ENCODE results near the gene MBD3. TPM values are rescaled to one million over a fixed set of nuclear protein-coding genes. Genes with fewer than 3 reads are reported as not detected.
A peak's percentile ranks its signal among the peaks of the same experiment; 100 is the strongest.

MBD3 gene
- total and polyA plus RNA-seq, 2 experiments from 2014 or later: 27.6 to 118 TPM

DNA sequence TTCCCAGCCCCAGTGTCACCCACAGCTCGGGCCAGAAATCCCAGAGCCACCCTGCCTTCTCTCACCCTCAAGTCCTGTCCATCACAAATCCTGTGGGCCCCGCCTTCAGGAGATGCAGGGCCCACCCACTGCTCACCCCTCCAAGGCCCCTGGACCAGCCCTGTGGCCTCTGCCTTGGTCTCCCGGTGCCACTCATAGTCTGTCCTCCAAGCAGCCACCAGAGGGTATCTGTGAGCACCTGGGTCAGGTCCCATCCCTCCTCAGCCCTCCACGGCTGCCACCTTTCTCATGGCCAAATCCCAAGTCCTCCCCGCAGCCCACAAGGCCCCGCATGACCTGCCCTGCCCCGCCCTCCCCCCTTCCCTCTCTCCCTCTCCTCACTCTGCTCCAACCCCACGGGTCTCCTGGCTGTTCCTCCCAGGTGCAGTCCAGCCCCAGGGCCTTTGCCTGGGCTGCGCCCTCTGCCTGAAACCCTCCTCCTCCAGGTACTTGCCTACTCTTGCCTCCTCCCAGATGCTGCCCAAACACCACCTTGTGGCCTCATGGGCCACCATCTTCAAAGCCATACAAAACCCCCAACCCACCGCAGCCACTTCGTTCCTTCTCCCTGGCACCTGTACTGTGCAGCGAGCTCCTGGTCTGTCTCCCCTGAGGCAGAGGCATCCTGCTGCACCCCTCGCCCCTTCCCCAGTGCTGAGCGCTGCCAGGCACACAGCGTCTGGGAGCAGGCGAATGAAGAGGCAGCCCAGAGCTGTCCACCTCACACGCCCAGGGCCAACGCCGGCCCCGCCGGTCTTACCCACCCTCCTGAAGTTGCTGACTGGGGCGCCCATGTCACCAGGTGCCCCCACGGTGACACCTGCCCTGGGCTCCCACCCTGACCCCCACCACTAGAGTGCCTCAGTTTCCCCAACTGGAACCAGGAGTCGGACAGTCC, 25.8 kb upstream of the MBD3 start:
- Mint-ChIP-seq H3K36me3 (ENCODE audit: low read depth) (peaks cover 78% of the 10 kb centered on the region), H3K9me3 (peaks cover 3% of the 10 kb centered on the region; the same call in 1 of the 3 replicates), H3K27ac (peak overlapping the region; percentile 72; the same call in 1 of the 2 replicates), H3K4me3 (no peak overlapping the region; the same call in 2 of the 3 replicates), H3K4me1 (peaks cover 17% of the 10 kb centered on the region), H3K27me3 (ENCODE audit: insufficient read depth, low read depth, poor library complexity) (peaks cover 25% of the 10 kb centered on the region)
- H3K27ac ChIP-seq (ENCODE audit: low read depth): no peak overlapping the region
- no peaks in the 10 kb centered on the region for H3K4me1 ChIP-seq (ENCODE audit: insufficient read depth)
- H3K4me3 ChIP-seq: no peak overlapping the region
- H3K9me2 ChIP-seq (ENCODE audit: insufficient read depth): no peaks in the 10 kb centered on the region
- ATAC-seq (peak; percentile 89), DNase-seq (ENCODE audit: low spot score) (peak; percentile 83)
- H3K27me3 ChIP-seq (ENCODE audit: insufficient read depth): no peaks in the 10 kb centered on the region
- H2AFZ ChIP-seq: no peak overlapping the region
- H4K20me1 ChIP-seq (replicated peaks; ENCODE audit: insufficient read depth): peaks cover 23% of the 10 kb centered on the region
- peaks cover 21% of the 10 kb centered on the region for H3K36me3 ChIP-seq (ENCODE audit: insufficient read depth)
- no peak for TF ChIP-seq STAT1 (IDR thresholded peaks at IDR 0.05; ENCODE audit: unreplicated experiment)
- TF ChIP-seq, protein P1, sequence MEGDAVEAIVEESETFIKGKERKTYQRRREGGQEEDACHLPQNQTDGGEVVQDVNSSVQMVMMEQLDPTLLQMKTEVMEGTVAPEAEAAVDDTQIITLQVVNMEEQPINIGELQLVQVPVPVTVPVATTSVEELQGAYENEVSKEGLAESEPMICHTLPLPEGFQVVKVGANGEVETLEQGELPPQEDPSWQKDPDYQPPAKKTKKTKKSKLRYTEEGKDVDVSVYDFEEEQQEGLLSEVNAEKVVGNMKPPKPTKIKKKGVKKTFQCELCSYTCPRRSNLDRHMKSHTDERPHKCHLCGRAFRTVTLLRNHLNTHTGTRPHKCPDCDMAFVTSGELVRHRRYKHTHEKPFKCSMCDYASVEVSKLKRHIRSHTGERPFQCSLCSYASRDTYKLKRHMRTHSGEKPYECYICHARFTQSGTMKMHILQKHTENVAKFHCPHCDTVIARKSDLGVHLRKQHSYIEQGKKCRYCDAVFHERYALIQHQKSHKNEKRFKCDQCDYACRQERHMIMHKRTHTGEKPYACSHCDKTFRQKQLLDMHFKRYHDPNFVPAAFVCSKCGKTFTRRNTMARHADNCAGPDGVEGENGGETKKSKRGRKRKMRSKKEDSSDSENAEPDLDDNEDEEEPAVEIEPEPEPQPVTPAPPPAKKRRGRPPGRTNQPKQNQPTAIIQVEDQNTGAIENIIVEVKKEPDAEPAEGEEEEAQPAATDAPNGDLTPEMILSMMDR (conservative IDR thresholded peaks at IDR 0.05; ENCODE audit: low read depth in 2 of 2): peak; percentile 44 to 71
- peaks cover 12% of the 10 kb centered on the region; the same call in 1 of the 2 replicates for H3F3A ChIP-seq (replicated peaks; ENCODE audit: low read depth)
- H3K79me2 ChIP-seq (replicated peaks; ENCODE audit: insufficient read depth): peaks cover 5% of the 10 kb centered on the region
- no peak overlapping the region for H3K4me2 ChIP-seq

GRCh38 chr19:1616875-1617274, 24.2 kb upstream of the MBD3 start:
- Histone ChIP-seq H3K27me3 (ENCODE audit: insufficient read depth) (no peaks in the 10 kb centered on the region), H3K4me3 (no peak overlapping the region), H3K9me2 (ENCODE audit: insufficient read depth) (no peaks in the 10 kb centered on the region), H3K27ac (ENCODE audit: low read depth) (no peak overlapping the region), H3K4me2 (no peak overlapping the region), H4K20me1 (replicated peaks; ENCODE audit: insufficient read depth) (peaks cover 16% of the 10 kb centered on the region), H3K36me3 (ENCODE audit: insufficient read depth) (peaks cover 21% of the 10 kb centered on the region), H3F3A (replicated peaks; ENCODE audit: low read depth) (0 out of 2 replicates have a peak, but pooled peaks cover 10% of the 10 kb centered on the region), H3K79me2 (replicated peaks; ENCODE audit: insufficient read depth) (no peaks in the 10 kb centered on the region; the same call in 1 of the 2 replicates), H3K4me1 (ENCODE audit: insufficient read depth) (no peaks in the 10 kb centered on the region), H2AFZ (no peak overlapping the region)
- peaks cover 81% of the 10 kb centered on the region for H3K36me3 Mint-ChIP-seq (ENCODE audit: low read depth)
- H3K27ac Mint-ChIP-seq: peak overlapping the region; percentile 56; the same call in 1 of the 2 replicates
- H3K4me1 Mint-ChIP-seq: peaks cover 10% of the 10 kb centered on the region; the same call in 2 of the 3 replicates
- H3K9me3 Mint-ChIP-seq: peaks cover 3% of the 10 kb centered on the region; the same call in 1 of the 3 replicates
- no peak for ATAC-seq
- DNase-seq (ENCODE audit: low spot score): no peak
- peaks cover 21% of the 10 kb centered on the region for H3K27me3 Mint-ChIP-seq (ENCODE audit: insufficient read depth, low read depth, poor library complexity)
- no peak overlapping the region; the same call in 2 of the 3 replicates for H3K4me3 Mint-ChIP-seq
- TF ChIP-seq CREB1 (CRISPR knock-in tag; IDR thresholded peaks at IDR 0.05; ENCODE audit: low read depth): no peak
- TF ChIP-seq, protein P2, sequence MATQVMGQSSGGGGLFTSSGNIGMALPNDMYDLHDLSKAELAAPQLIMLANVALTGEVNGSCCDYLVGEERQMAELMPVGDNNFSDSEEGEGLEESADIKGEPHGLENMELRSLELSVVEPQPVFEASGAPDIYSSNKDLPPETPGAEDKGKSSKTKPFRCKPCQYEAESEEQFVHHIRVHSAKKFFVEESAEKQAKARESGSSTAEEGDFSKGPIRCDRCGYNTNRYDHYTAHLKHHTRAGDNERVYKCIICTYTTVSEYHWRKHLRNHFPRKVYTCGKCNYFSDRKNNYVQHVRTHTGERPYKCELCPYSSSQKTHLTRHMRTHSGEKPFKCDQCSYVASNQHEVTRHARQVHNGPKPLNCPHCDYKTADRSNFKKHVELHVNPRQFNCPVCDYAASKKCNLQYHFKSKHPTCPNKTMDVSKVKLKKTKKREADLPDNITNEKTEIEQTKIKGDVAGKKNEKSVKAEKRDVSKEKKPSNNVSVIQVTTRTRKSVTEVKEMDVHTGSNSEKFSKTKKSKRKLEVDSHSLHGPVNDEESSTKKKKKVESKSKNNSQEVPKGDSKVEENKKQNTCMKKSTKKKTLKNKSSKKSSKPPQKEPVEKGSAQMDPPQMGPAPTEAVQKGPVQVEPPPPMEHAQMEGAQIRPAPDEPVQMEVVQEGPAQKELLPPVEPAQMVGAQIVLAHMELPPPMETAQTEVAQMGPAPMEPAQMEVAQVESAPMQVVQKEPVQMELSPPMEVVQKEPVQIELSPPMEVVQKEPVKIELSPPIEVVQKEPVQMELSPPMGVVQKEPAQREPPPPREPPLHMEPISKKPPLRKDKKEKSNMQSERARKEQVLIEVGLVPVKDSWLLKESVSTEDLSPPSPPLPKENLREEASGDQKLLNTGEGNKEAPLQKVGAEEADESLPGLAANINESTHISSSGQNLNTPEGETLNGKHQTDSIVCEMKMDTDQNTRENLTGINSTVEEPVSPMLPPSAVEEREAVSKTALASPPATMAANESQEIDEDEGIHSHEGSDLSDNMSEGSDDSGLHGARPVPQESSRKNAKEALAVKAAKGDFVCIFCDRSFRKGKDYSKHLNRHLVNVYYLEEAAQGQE (IDR thresholded peaks at IDR 0.05; ENCODE audit: unreplicated experiment): no peak
- TF ChIP-seq POLR2AphosphoS5 (IDR thresholded peaks at IDR 0.05; ENCODE audit: low read depth): no peak
- TF ChIP-seq JUNB (IDR thresholded peaks at IDR 0.05; ENCODE audit: unreplicated experiment): no peak
- TF ChIP-seq ZNF331 (CRISPR knock-in tag; IDR thresholded peaks at IDR 0.05; ENCODE audit: low read depth): no peak
- TF ChIP-seq EZH2phosphoT487 (IDR thresholded peaks at IDR 0.05; ENCODE audit: unreplicated experiment): no peak
- no peak for TF ChIP-seq ZNF114 (CRISPR knock-in tag; IDR thresholded peaks at IDR 0.05)
